ENCODE data around the gene ADD2.
A peak's percentile ranks its signal among the peaks of the same experiment; 100 is the strongest.

ADD2 gene

GRCh38 chr2:70716131-70716743, 51.8 kb downstream of the ADD2 start:
- TF ChIP-seq GATA1 (IDR thresholded peaks at IDR 0.05; ENCODE audit: low read depth, low read length) (no peak), POLR2A (IDR thresholded peaks at IDR 0.05; ENCODE audit: low read length) (peak; percentile 40)
- DNase-seq: peak; percentile 72 to 75

- no peak for DNase-seq
- TF ChIP-seq POLR2A (IDR thresholded peaks at IDR 0.05; ENCODE audit: low read length): no peak
- TF ChIP-seq GATA1 (IDR thresholded peaks at IDR 0.05; ENCODE audit: low read depth, low read length): no peak
Observed at GRCh38 chr2:70715071-70715985, 52.7 kb downstream of the ADD2 start.

- peak; percentile 15 to 32 for DNase-seq
- TF ChIP-seq GATA1 (IDR thresholded peaks at IDR 0.05; ENCODE audit: low read depth, low read length) (no peak), POLR2A (IDR thresholded peaks at IDR 0.05; ENCODE audit: low read length) (no peak)
Observed at GRCh38 chr2:70714141-70714905, 53.7 kb downstream of the ADD2 start.

- no peak for TF ChIP-seq POLR2A (IDR thresholded peaks at IDR 0.05; ENCODE audit: low read length)
- TF ChIP-seq GATA1 (IDR thresholded peaks at IDR 0.05; ENCODE audit: low read depth, low read length): no peak
- no peak for DNase-seq
Observed at GRCh38 chr2:70712916-70713315, 55.1 kb downstream of the ADD2 start.

GRCh38 chr2:70711191-70711590, 56.8 kb downstream of the ADD2 start:
- TF ChIP-seq GATA1 (IDR thresholded peaks at IDR 0.05; ENCODE audit: low read depth, low read length) (no peak), POLR2A (IDR thresholded peaks at IDR 0.05; ENCODE audit: low read length) (no peak)
- DNase-seq: no peak

- DNase-seq: no peak
- no peak for TF ChIP-seq GATA1 (IDR thresholded peaks at IDR 0.05; ENCODE audit: low read depth, low read length)
- no peak for TF ChIP-seq POLR2A (IDR thresholded peaks at IDR 0.05; ENCODE audit: low read length)
Observed at GRCh38 chr2:70710038-70710690, 57.8 kb downstream of the ADD2 start.

- DNase-seq: peak in 1 of 2 experiments; percentile 20
- no peak for TF ChIP-seq GATA1 (IDR thresholded peaks at IDR 0.05; ENCODE audit: low read depth, low read length)
- TF ChIP-seq POLR2A (IDR thresholded peaks at IDR 0.05; ENCODE audit: low read length): no peak
Observed at GRCh38 chr2:70709275-70710037, 58.5 kb downstream of the ADD2 start.

GRCh38 chr2:70708376-70709199, 59.4 kb downstream of the ADD2 start:
- peak in 1 of 2 experiments; percentile 16 for DNase-seq
- TF ChIP-seq GATA1 (IDR thresholded peaks at IDR 0.05; ENCODE audit: low read depth, low read length) (no peak), POLR2A (IDR thresholded peaks at IDR 0.05; ENCODE audit: low read length) (no peak)

GRCh38 chr2:70707706-70708105, 60.3 kb downstream of the ADD2 start:
- TF ChIP-seq GATA1 (IDR thresholded peaks at IDR 0.05; ENCODE audit: low read depth, low read length) (no peak), POLR2A (IDR thresholded peaks at IDR 0.05; ENCODE audit: low read length) (no peak)
- DNase-seq: no peak

- TF ChIP-seq GATA1 (IDR thresholded peaks at IDR 0.05; ENCODE audit: low read depth, low read length): no peak
- no peak for TF ChIP-seq POLR2A (IDR thresholded peaks at IDR 0.05; ENCODE audit: low read length)
- DNase-seq: no peak
Observed at GRCh38 chr2:70706026-70706795, 61.8 kb downstream of the ADD2 start.

- no peak for DNase-seq
- no peak for TF ChIP-seq GATA1 (IDR thresholded peaks at IDR 0.05; ENCODE audit: low read depth, low read length)
- no peak for TF ChIP-seq POLR2A (IDR thresholded peaks at IDR 0.05; ENCODE audit: low read length)
Observed at GRCh38 chr2:70705160-70705850, 62.7 kb downstream of the ADD2 start.

Measured in erythroblast (primary cell).